ENCODE results near the gene DYNC1H1.
"Not testable (repeated sequence)": the region's sequence is repeated elsewhere in the genome, so short reads cannot be mapped to it uniquely, and the experiment has no call there.

Gene DYNC1H1

GRCh38 chr14:102077382-102077709, 113.0 kb downstream of the DYNC1H1 start:
- no peak for DNase-seq (ENCODE audit: extremely low spot score)
- TF ChIP-seq NFRKB (IDR thresholded peaks at IDR 0.05) = no peak
- no peak for TF ChIP-seq ZNF384 (IDR thresholded peaks at IDR 0.05)
- no peak for TF ChIP-seq ELF4 (IDR thresholded peaks at IDR 0.05)
- TF ChIP-seq FOXK2 (IDR thresholded peaks at IDR 0.05) = no peak
- no peak for TF ChIP-seq ARNT (IDR thresholded peaks at IDR 0.05)
- TF ChIP-seq LEF1 (IDR thresholded peaks at IDR 0.05; ENCODE audit: borderline replicate concordance) = no peak
- TF ChIP-seq BHLHE40 (IDR thresholded peaks at IDR 0.05; ENCODE audit: borderline replicate concordance) = no peak
- TF ChIP-seq SUZ12 (IDR thresholded peaks at IDR 0.05) = no peak
- no peak for TF ChIP-seq PKNOX1 (IDR thresholded peaks at IDR 0.05)
- no peak for TF ChIP-seq FOXM1 (IDR thresholded peaks at IDR 0.05; ENCODE audit: borderline replicate concordance)
- TF ChIP-seq SP1 (IDR thresholded peaks at IDR 0.05) = no peak
- TF ChIP-seq FOXA1 (IDR thresholded peaks at IDR 0.05) = no peak
- TF ChIP-seq HDGF (IDR thresholded peaks at IDR 0.05; ENCODE audit: borderline replicate concordance) = no peak
- TF ChIP-seq TARDBP (IDR thresholded peaks at IDR 0.05) = no peak
- no peak for TF ChIP-seq L3MBTL2 (conservative IDR thresholded peaks at IDR 0.05)
- TF ChIP-seq CTBP1 (IDR thresholded peaks at IDR 0.05; ENCODE audit: borderline replicate concordance) = no peak
- POLR2A ChIA-PET = interaction anchor here (1.2 to 1.8 kb wide), 3 partner anchors 8 to 62 kb away, joined by 4 read pairs; partner anchors contain the start of gene WDR20
- CTCF ChIA-PET = no interaction called here

GRCh38 chr14:102078361-102078791, 114.0 kb downstream of the DYNC1H1 start:
- CTCF ChIA-PET = not testable (repeated sequence)
- POLR2A ChIA-PET = interaction anchor here (1.4 to 1.6 kb wide), 4 partner anchors 12 to 16 kb away, joined by 3 to 7 read pairs (median 4); no protein-coding TSS in a partner anchor

GRCh38 chr14:102078831-102079699, 114.7 kb downstream of the DYNC1H1 start:
- ChIA-PET POLR2A (interaction anchor here (1.4 to 1.6 kb wide), 4 partner anchors 12 to 16 kb away, joined by 3 to 7 read pairs (median 4); no protein-coding TSS in a partner anchor), CTCF (no interaction called here)
- DNase-seq (ENCODE audit: extremely low spot score) = no peak
- TF ChIP-seq SP1 (IDR thresholded peaks at IDR 0.05) = no peak
- TF ChIP-seq ARNT (IDR thresholded peaks at IDR 0.05) = no peak
- TF ChIP-seq LEF1 (IDR thresholded peaks at IDR 0.05; ENCODE audit: borderline replicate concordance) = no peak
- no peak for TF ChIP-seq ELF4 (IDR thresholded peaks at IDR 0.05)
- TF ChIP-seq FOXK2 (IDR thresholded peaks at IDR 0.05) = no peak
- no peak for TF ChIP-seq FOXA1 (IDR thresholded peaks at IDR 0.05)
- TF ChIP-seq L3MBTL2 (conservative IDR thresholded peaks at IDR 0.05) = no peak
- TF ChIP-seq ZNF384 (IDR thresholded peaks at IDR 0.05) = no peak
- no peak for TF ChIP-seq FOXM1 (IDR thresholded peaks at IDR 0.05; ENCODE audit: borderline replicate concordance)
- TF ChIP-seq NFRKB (IDR thresholded peaks at IDR 0.05) = no peak
- no peak for TF ChIP-seq TARDBP (IDR thresholded peaks at IDR 0.05)
- no peak for TF ChIP-seq BHLHE40 (IDR thresholded peaks at IDR 0.05; ENCODE audit: borderline replicate concordance)

More at GRCh38 chr14:102078361-102078791, 114.0 kb downstream of the DYNC1H1 start:
- not testable (repeated sequence) for DNase-seq (ENCODE audit: extremely low spot score)

GRCh38 chr14:102079700-102079979, 115.3 kb downstream of the DYNC1H1 start:
- no peak for TF ChIP-seq FOXA1 (IDR thresholded peaks at IDR 0.05)
- no peak for TF ChIP-seq ELF4 (IDR thresholded peaks at IDR 0.05)
- no peak for TF ChIP-seq TARDBP (IDR thresholded peaks at IDR 0.05)
- TF ChIP-seq FOXM1 (IDR thresholded peaks at IDR 0.05; ENCODE audit: borderline replicate concordance) = no peak
- DNase-seq (ENCODE audit: extremely low spot score) = no peak
- CTCF ChIA-PET = interaction anchor here (0.5 kb wide), 1 partner anchor 126 kb away, joined by 8 read pairs; no protein-coding TSS in a partner anchor
- POLR2A ChIA-PET = interaction anchor here (1.4 to 1.5 kb wide), 2 partner anchors 12 to 17 kb away, joined by 3 to 7 read pairs; no protein-coding TSS in a partner anchor

- DNase-seq (ENCODE audit: extremely low spot score) = no peak
- CTCF ChIA-PET = interaction anchor here (0.5 kb wide), 1 partner anchor 127 kb away, joined by 8 read pairs; no protein-coding TSS in a partner anchor
- POLR2A ChIA-PET = no interaction called here
- TF ChIP-seq HDGF (IDR thresholded peaks at IDR 0.05; ENCODE audit: borderline replicate concordance) = no peak
- no peak for TF ChIP-seq CTBP1 (IDR thresholded peaks at IDR 0.05; ENCODE audit: borderline replicate concordance)
- TF ChIP-seq NFRKB (IDR thresholded peaks at IDR 0.05) = no peak
- TF ChIP-seq FOXK2 (IDR thresholded peaks at IDR 0.05) = no peak
- TF ChIP-seq FOXM1 (IDR thresholded peaks at IDR 0.05; ENCODE audit: borderline replicate concordance) = no peak
- no peak for TF ChIP-seq BHLHE40 (IDR thresholded peaks at IDR 0.05; ENCODE audit: borderline replicate concordance)
- TF ChIP-seq SP1 (IDR thresholded peaks at IDR 0.05) = no peak
- no peak for TF ChIP-seq LEF1 (IDR thresholded peaks at IDR 0.05; ENCODE audit: borderline replicate concordance)
These were observed 116.1 kb downstream of the DYNC1H1 start for GRCh38 chr14:102080183-102081080.

- ChIA-PET POLR2A (no interaction called here), CTCF (no interaction called here)
- no peak for TF ChIP-seq FOXM1 (IDR thresholded peaks at IDR 0.05; ENCODE audit: borderline replicate concordance)
- no peak for TF ChIP-seq SUZ12 (IDR thresholded peaks at IDR 0.05)
- no peak for TF ChIP-seq TARDBP (IDR thresholded peaks at IDR 0.05)
- no peak for TF ChIP-seq ZNF384 (IDR thresholded peaks at IDR 0.05)
- no peak for TF ChIP-seq NFRKB (IDR thresholded peaks at IDR 0.05)
- DNase-seq (ENCODE audit: extremely low spot score) = no peak
These were observed 117.1 kb downstream of the DYNC1H1 start for GRCh38 chr14:102081231-102082080.

DNA sequence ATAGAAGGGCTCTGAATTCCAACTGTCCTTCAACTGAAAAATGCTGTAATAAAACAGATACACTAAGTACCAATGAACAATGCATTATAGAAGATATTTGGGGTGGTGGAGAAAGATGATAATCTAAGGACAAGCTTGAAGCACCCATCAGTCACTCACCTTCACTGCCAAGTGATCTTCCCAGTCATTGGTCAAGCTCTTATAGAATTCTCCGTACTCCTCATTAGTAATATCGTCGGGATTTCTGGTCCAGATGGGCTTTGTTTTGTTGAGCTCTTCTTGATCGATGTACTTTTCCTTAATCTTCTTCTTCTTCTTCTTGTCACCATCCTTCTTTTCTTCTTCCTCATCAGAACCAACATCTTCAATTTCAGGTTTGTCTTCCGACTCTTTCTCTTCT, 120.1 kb downstream of the DYNC1H1 start:
- ChIA-PET CTCF (interaction anchor here (0.5 to 2.1 kb wide), 3 partner anchors 12 to 125 kb away, joined by 3 to 4 read pairs (median 3); no protein-coding TSS in a partner anchor), POLR2A (interaction anchor here (1.0 to 1.6 kb wide), 3 partner anchors 8 to 36 kb away, joined by 3 to 4 read pairs (median 3); no protein-coding TSS in a partner anchor)
- DNase-seq (ENCODE audit: extremely low spot score) = not testable (repeated sequence)
